GM04503 (cell line): ENCODE data around the gene MAD1L1.
A peak's percentile ranks its signal among the peaks of the same experiment; 100 is the strongest.
"Not testable (repeated sequence)": the region's sequence is repeated elsewhere in the genome, so short reads cannot be mapped to it uniquely, and the experiment has no call there.

Source experiments
- DNase-seq: peaks from one replicate; pipeline ENCODE4 v3.0.0-alpha.2; 2012; ENCODE audit warnings: low read depth

Gene MAD1L1

DNA sequence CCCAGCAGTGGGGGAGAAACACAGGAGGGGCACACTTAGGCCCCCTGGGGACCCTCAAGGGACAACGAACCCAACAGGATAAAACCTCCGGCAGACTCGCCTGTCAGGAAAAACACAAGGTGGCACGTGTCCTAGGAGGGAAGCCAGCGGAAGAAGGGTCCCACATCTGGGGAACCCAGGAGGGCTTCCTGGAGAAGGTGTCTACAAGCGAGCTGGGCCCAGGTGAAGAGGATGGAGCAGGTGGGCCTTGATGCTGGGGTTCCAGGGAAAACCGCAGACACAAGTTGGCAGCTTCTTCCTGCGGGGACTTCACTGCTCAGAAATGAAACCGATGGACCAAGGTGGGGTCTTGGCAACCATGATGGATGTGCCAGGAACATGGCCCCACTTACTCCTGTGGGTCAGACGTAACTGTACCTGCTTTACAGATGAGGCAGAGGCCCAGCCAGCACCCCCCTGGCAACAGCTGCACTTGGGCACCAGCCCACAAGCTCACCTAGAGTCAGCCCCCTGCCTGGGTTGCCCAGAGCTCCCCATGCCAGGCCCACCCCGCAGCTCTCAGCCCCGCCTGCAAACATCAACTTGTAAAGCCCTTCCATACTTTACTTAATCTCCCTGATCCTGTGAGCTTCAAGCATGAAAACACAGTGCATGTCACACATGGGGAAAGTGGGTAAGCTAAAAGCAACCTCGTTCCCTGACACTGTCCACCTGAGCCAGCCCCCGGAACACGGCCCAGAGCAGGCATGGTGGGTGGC, 337.7 kb downstream of the MAD1L1 start:
- no peak for DNase-seq

DNA sequence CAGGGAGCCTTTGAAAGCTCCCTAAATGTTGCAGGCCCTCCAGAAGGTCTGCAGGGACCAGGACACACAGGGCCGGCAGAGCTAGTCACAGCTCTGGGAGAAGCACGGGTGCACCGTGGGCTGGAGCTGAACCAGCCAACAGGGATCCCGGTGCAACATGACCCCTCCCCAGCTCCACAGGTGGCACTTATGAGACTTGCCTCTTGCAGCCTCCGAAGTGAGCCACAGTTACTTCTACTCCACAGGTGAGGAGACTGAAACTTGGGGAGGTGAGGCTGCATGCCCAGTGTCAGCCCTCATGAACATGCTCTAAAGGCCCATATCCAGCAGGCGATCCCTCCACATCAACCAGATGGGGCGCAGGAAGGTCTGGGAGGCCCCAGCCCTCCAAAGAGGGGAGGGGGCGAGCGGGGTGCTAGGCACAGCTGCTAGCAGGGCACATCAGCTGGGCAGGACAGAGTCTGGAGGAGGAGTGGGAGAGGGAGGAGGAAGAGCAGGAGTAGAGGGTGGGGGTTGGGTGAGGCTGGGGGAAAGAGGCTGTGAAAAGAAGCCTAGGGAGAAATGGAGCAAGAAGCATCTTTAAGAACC, 338.3 kb downstream of the MAD1L1 start:
- DNase-seq, result no peak

- no peak for DNase-seq
Measured at GRCh38 chr7:1893451-1893850, 339.3 kb downstream of the MAD1L1 start.

DNA sequence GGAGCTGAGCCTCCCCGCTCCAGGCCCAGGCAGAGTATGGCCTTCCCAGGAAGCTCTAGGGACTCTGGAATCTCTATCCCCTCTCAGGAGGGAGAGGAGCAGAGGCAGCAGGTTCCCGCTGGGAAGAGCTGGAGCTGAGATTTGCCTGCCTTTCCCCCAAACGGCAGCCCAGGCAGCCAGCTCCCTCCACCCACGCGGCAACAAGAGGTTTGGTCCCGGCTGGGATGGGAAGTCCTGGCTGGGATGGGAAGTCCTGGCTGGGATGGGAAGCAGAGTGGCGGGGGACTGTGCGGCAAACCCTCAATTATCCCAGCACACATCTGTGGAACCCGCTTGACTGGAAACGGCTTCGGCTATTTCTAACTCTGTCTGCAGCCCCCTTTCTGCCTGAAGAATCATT, 339.7 kb downstream of the MAD1L1 start:
- no peak for DNase-seq

DNA sequence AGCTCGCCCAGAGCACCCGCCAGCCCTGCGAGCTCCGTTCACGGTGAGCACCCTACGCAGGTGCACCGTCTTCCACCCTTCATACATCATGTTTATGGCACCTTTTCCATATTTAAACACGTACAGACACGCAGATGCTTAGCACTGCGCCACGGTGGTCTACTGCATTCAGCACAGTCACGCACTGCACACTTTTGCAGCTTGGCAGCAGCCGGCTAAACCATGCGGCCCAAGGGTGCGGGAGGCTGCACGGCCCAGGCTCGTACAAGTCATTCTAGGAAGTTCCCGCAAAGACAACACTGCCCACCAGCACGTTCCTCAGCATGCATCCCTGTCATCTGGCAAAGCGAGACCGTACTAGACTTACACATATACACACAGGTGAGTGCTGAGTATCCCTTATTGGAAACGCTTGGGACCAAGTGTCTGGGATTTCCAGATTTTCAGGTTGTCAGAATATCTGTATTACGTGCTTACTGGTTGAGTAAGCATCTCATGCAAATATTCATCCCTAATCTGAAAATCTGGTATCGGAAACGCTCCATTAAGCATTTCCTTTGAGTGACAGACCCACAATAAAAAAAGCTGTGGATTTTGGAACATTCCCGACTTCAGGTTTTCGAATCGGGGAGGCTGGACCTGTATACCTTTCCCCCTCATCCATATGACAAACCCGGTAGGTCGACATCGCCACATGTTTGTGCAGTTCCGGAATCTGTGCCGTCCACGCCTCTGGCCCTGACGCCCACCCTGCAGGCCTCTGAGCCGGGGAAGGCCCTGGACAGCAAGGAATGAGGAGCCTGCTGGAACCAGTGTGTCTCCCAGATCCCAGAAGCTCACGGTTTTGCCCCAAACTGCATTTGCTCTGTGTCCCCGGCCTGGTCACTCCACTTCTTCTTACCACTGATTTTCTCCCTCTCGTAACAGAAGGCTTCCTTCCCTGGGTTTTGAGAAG, 340.5 kb downstream of the MAD1L1 start:
- no peak for DNase-seq

GRCh38 chr7:1890289-1891235, 342.2 kb downstream of the MAD1L1 start:
- no peak for DNase-seq

GRCh38 chr7:1889556-1890181, 343.1 kb downstream of the MAD1L1 start:
- DNase-seq, result no peak

DNA sequence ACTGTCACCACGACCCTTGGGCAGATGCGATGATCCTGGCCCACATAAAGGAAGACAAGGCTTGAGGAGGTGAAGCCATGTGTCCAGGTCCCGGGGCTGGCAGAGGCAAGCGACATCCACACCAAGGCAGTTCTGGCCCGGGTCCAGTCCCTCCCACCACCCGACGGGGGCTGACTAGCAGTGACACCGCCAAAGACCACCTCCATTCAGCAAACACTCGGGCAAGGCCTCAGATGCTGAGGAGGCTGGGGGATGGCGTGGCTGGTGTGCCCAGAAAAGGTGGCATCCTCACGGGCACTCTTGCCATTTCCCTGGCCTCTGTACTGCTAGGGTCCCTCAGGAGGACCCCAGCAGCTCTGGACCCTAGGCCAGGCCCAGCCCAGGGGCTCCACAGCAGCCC, 343.7 kb downstream of the MAD1L1 start:
- no peak for DNase-seq

DNA sequence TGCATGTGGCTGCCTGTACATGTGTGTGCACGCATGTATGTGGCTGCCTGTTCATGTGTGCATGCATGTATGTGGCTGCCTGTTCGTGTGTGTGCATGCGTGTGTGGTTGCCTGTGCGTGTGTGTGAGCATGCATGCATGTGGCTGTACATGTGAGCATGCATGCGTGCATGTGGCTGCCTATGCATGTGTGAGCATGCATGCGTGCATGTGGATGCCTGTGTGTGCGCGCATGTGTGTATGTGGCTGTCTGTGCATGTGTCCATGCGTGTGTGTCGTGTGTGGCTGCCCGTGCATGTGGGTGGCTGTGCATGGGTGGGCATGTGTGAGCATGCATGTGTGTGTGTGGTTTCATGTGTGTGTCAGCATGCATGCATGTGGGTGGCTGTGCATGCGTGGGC, 344.3 kb downstream of the MAD1L1 start:
- no peak for DNase-seq

- no peak for DNase-seq
Measured at GRCh38 chr7:1887251-1887650, 345.5 kb downstream of the MAD1L1 start.

- no peak for DNase-seq
Measured at GRCh38 chr7:1886361-1887064, 346.2 kb downstream of the MAD1L1 start.

- no peak for DNase-seq
Measured at GRCh38 chr7:1885465-1886226, 347.1 kb downstream of the MAD1L1 start.

DNA sequence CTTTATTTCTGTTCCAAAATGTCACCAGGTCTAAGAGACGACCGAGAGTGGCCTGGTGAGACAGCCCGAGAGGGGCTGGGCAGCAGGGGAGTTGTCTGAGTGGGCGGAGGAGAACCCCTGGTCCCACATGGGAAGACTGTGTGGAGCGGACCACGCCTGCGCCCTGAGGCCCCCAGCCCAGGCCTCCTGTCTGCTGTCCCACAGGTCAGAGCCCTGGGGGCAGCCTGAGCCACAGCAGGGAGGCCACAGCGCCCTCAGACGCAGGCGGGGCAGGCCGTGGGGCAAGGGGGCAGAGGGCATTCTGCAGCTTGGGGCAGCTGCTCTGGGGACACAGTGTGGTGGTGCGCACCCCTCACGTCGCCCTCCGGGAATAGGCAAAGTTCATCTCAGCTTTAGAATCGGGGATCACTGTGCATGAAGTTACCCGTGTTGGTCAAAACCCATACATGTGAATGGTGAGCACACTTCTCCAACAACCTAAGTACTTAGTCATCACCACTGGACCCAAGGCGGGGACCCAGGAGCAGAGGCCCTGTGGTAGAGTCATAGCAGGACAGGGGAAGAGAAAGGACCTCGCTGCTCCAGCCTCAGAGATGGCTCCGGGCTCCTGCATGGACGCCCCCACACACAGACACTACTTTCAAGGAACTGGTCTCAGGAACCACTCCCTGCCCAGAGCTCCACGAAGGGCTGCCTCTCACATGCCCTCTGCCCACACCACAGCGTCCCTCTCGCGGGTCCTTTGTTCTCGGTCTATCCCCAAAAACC, 348.0 kb downstream of the MAD1L1 start:
- DNase-seq, result no peak

GRCh38 chr7:1883834-1884582, 348.7 kb downstream of the MAD1L1 start:
- no peak for DNase-seq

DNA sequence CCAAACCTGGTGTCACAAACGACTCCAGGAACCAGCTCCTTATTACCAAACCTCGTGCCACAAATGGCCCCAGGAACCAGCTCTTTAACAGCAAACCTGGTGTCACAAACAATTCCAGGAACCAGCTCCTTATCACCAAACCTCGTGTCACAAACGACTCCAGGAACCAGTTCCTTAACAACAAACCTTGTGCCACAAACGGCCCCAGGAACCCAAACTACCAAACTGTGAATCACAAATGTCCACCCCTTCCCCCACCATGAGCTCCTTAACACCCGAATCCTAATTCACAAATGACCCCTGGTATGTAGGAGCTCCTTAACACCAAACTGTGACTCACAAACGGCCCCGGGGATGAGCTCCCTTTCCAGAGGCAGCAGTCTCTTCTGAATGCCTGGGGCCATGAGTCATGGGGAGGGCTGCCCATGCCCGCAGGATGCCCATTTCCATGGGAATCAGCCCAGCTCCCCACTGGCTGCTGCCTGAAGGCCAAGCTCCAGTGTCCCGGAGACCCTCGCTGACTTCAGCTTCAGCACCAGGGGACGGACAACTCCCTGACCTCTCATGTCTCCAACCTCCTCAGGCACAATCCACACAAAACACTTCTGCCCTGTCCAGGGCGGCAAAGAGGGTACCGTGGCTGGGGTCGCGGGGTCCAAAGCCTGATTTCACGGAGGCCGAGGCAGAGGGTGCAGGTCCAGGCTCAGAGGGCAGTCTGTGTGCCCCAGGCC, 349.5 kb downstream of the MAD1L1 start:
- peak; percentile 83 for DNase-seq

GRCh38 chr7:1882451-1882850, 350.3 kb downstream of the MAD1L1 start:
- no peak for DNase-seq

GRCh38 chr7:1881946-1882345, 350.8 kb downstream of the MAD1L1 start:
- DNase-seq, result no peak

DNA sequence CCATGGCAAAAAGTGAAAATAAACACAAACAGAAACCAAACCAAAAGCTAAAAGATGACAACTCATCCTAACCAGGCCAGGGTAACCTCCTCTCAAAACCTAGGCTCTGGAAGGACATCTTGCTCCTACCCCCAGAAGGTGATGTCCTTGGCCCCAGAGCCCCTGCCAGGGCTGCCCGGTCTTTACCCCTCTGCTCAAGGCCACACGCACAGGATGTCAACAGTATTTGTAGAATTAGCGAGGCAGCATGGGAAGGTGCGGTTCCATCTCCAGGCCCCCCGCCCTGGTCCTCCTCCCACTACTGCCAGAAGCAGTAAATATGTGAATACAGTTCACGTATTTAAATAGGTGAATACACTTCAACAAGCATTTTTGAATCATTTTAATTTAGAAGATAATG, 356.1 kb downstream of the MAD1L1 start:
- DNase-seq, result not testable (repeated sequence)
